Nephron progenitor cell (in vitro differentiated cells): Measurements from ENCODE around the gene TMEM213.
A peak's percentile ranks its signal among the peaks of the same experiment; 100 is the strongest.

Experiments
- DNase-seq: peaks from one replicate; pipeline ENCODE4 v3.0.0; 2021
- H3K27ac Mint-ChIP-seq: 2 replicates; pipeline ENCODE4 v1.8.0; 2021; ENCODE audit warnings: mild to moderate bottlenecking, moderate library complexity, mixed read lengths
- H3K27me3 Mint-ChIP-seq: 2 replicates; pipeline ENCODE4 v1.8.0; 2021; ENCODE audit warnings: mild to moderate bottlenecking, low read depth, mixed read lengths; ENCODE audit not compliant: poor library complexity
- H3K36me3 Mint-ChIP-seq: 2 replicates; pipeline ENCODE4 v1.8.0; 2021; ENCODE audit warnings: low read depth, mixed read lengths
- H3K4me1 Mint-ChIP-seq: 2 replicates; pipeline ENCODE4 v1.8.0; 2021; ENCODE audit warnings: mixed read lengths
- H3K4me3 Mint-ChIP-seq: 2 replicates; pipeline ENCODE4 v1.8.0; 2021; ENCODE audit warnings: mild to moderate bottlenecking, moderate library complexity, mixed read lengths
- H3K9me3 Mint-ChIP-seq: 2 replicates; pipeline ENCODE4 v1.8.0; 2021; ENCODE audit warnings: mild to moderate bottlenecking, moderate library complexity, mixed read lengths
- TF ChIP-seq, protein P1 (sequence below): fragments of 200-600 bp; sonication (generic); IDR thresholded peaks from 2 replicates; pipeline ENCODE4 v1.5.0; 2021; ENCODE audit warnings: antibody characterized with exemption

The TMEM213 gene

DNA sequence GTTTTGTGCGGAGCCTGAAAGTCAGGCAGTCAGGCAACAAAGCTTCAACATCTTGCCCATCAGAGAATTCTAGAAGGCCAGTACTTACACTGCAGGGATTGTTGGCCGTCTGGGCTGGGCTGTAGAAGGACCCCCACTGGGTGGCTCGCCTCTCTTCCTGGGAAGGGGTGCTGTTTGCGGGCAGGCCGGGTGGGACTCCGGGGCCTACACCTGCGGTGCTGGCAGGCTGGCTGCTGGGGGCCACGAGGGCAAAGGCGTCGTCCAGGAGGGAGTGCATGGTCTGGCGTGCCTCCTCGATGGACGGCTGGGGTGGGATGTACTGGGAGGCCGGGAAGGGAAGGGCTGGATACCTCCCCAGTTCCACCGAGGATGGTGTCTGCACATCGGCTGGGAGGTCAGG, 63.3 kb downstream of the TMEM213 start:
- peaks cover 95% of the 10 kb centered on the region for H3K36me3 Mint-ChIP-seq
- no peaks in the 10 kb centered on the region for H3K4me1 Mint-ChIP-seq
- no peaks in the 10 kb centered on the region for H3K27me3 Mint-ChIP-seq
- TF ChIP-seq, protein P1, sequence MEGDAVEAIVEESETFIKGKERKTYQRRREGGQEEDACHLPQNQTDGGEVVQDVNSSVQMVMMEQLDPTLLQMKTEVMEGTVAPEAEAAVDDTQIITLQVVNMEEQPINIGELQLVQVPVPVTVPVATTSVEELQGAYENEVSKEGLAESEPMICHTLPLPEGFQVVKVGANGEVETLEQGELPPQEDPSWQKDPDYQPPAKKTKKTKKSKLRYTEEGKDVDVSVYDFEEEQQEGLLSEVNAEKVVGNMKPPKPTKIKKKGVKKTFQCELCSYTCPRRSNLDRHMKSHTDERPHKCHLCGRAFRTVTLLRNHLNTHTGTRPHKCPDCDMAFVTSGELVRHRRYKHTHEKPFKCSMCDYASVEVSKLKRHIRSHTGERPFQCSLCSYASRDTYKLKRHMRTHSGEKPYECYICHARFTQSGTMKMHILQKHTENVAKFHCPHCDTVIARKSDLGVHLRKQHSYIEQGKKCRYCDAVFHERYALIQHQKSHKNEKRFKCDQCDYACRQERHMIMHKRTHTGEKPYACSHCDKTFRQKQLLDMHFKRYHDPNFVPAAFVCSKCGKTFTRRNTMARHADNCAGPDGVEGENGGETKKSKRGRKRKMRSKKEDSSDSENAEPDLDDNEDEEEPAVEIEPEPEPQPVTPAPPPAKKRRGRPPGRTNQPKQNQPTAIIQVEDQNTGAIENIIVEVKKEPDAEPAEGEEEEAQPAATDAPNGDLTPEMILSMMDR: no peak
- no peak overlapping the region for H3K27ac Mint-ChIP-seq
- peaks cover 14% of the 10 kb centered on the region for H3K9me3 Mint-ChIP-seq
- no peak for DNase-seq
- no peak overlapping the region for H3K4me3 Mint-ChIP-seq

GRCh38 chr7:138863931-138864330, 66.1 kb downstream of the TMEM213 start:
- no peak overlapping the region for H3K27ac Mint-ChIP-seq
- H3K9me3 Mint-ChIP-seq: no peaks in the 10 kb centered on the region
- H3K27me3 Mint-ChIP-seq: no peaks in the 10 kb centered on the region
- H3K4me1 Mint-ChIP-seq: no peaks in the 10 kb centered on the region
- DNase-seq: no peak
- H3K4me3 Mint-ChIP-seq: no peak overlapping the region
- H3K36me3 Mint-ChIP-seq: peaks cover 86% of the 10 kb centered on the region
- TF ChIP-seq, protein P1: no peak

DNA sequence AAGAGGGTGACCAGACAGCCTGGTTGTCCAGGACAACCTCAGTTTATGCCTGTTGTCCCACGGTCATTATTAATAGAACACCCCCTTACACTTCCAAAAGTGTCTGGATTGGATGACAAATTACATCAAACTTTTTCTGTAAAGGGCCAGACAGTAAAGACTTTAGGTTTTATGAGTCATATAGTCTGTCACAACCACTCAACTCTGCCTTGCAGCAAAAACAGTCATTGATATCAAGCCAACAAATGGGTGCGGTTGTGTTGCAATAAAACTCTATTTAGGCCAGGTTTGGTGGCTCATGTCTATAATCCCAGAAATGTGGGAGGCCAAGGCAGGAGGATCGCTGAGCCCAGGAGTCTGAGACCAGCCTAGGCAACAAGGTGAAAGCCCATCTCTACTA, 66.9 kb downstream of the TMEM213 start:
- no peaks in the 10 kb centered on the region for H3K27me3 Mint-ChIP-seq
- TF ChIP-seq, protein P1: no peak
- DNase-seq: no peak
- H3K27ac Mint-ChIP-seq: no peak overlapping the region
- H3K9me3 Mint-ChIP-seq: no peaks in the 10 kb centered on the region
- H3K4me1 Mint-ChIP-seq: no peaks in the 10 kb centered on the region
- H3K36me3 Mint-ChIP-seq: peaks cover 84% of the 10 kb centered on the region
- no peak overlapping the region for H3K4me3 Mint-ChIP-seq

DNA sequence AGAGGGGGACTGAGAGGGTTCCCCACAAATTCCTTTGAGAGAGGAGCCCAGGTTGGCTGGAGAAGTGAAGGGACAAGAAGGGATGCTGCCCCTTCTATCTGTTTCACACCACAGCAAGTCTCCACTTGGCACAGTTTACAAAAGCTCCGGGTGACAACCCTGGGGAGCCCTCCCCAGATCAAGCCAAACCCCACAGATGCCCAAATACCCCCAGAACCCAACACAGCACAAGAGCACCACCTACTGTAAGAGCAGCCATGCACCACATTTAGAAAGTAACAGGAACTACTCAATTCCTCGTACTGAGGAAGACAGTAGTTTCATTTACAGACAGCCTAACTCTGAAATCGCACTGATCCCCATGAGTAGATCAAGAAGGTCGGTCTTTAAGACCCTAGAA, 68.0 kb downstream of the TMEM213 start:
- Mint-ChIP-seq H3K4me1 (no peaks in the 10 kb centered on the region), H3K36me3 (peaks cover 84% of the 10 kb centered on the region), H3K27me3 (no peaks in the 10 kb centered on the region), H3K4me3 (no peak overlapping the region), H3K9me3 (no peaks in the 10 kb centered on the region), H3K27ac (no peak overlapping the region)
- TF ChIP-seq, protein P1: no peak
- no peak for DNase-seq

- Mint-ChIP-seq H3K27ac (peak overlapping the region; percentile 48), H3K4me1 (no peaks in the 10 kb centered on the region), H3K4me3 (no peak overlapping the region), H3K9me3 (no peaks in the 10 kb centered on the region), H3K27me3 (no peaks in the 10 kb centered on the region), H3K36me3 (peaks cover 84% of the 10 kb centered on the region)
- DNase-seq: no peak
- TF ChIP-seq, protein P1: no peak
Observed at GRCh38 chr7:138866353-138866752, 68.6 kb downstream of the TMEM213 start.

- H3K4me3 Mint-ChIP-seq: no peak overlapping the region
- peaks cover 85% of the 10 kb centered on the region for H3K36me3 Mint-ChIP-seq
- peaks cover 4% of the 10 kb centered on the region for H3K4me1 Mint-ChIP-seq
- TF ChIP-seq, protein P1: no peak
- DNase-seq: no peak
- H3K9me3 Mint-ChIP-seq: no peaks in the 10 kb centered on the region
- H3K27ac Mint-ChIP-seq: no peak overlapping the region
- no peaks in the 10 kb centered on the region for H3K27me3 Mint-ChIP-seq
Observed at GRCh38 chr7:138867744-138868143, 70.0 kb downstream of the TMEM213 start.
